Neural progenitor cell (in vitro differentiated cells): Measurements from ENCODE around the gene EXT2. TPM values are rescaled to one million over a fixed set of nuclear protein-coding genes. Genes with fewer than 3 reads are reported as not detected.
A peak's percentile ranks its signal among the peaks of the same experiment; 100 is the strongest.

ENCODE experiments used
- DNase-seq: peaks from one replicate; pipeline ENCODE4 v3.0.0-alpha.2; 2016; ENCODE audit warnings: low spot score
- H2AFZ ChIP-seq: fragments of 200-600 bp; sonication (generic); replicated peaks from 2 replicates; pipeline ENCODE4 v1.6.1; 2016; ENCODE audit warnings: antibody characterized with exemption
- H3F3A ChIP-seq: fragments of 200-600 bp; sonication (generic); 2 replicates; pipeline ENCODE4 v1.6.1; 2016; ENCODE audit warnings: antibody characterized with exemption, low read depth
- H3K27ac ChIP-seq: fragments of 200-600 bp; sonication (generic); 2 replicates; pipeline ENCODE4 v1.5.1; 2016; ENCODE audit warnings: mild to moderate bottlenecking
- H3K27me3 ChIP-seq: fragments of 200-600 bp; sonication (generic); 2 replicates; pipeline ENCODE4 v1.6.1; 2016; ENCODE audit warnings: mild to moderate bottlenecking, moderate library complexity
- H3K36me3 ChIP-seq: fragments of 200-600 bp; sonication (generic); 2 replicates; pipeline ENCODE4 v1.5.1; 2016
- H3K4me1 ChIP-seq: fragments of 200-600 bp; sonication (generic); 2 replicates; pipeline ENCODE4 v1.6.1; 2016; ENCODE audit warnings: mixed run types
- H3K4me2 ChIP-seq: fragments of 200-600 bp; sonication (generic); 2 replicates; pipeline ENCODE4 v1.6.1; 2016
- H3K4me3 ChIP-seq: fragments of 200-600 bp; sonication (generic); 2 replicates; pipeline ENCODE4 v1.5.1; 2016
- H3K79me2 ChIP-seq: fragments of 200-600 bp; sonication (generic); 2 replicates; pipeline ENCODE4 v1.6.1; 2016; ENCODE audit warnings: low read depth
- H3K9ac ChIP-seq: fragments of 200-600 bp; sonication (generic); 2 replicates; pipeline ENCODE4 v1.6.1; 2016
- H3K9me3 ChIP-seq: fragments of 200-600 bp; sonication (generic); 2 replicates; pipeline ENCODE4 v1.5.1; 2016; ENCODE audit warnings: low read depth
- H4K20me1 ChIP-seq: fragments of 200-600 bp; sonication (generic); 2 replicates; pipeline ENCODE4 v1.6.1; 2016; ENCODE audit warnings: low read depth
- H3K27ac Mint-ChIP-seq: 3 replicates; pipeline ENCODE4 v1.8.0; 2021; ENCODE audit warnings: mixed read lengths
- H3K27me3 Mint-ChIP-seq: 2 replicates; pipeline ENCODE4 v1.8.0; 2022; ENCODE audit warnings: low read depth, mild to moderate bottlenecking, inconsistent platforms, moderate library complexity, mixed read lengths; ENCODE audit not compliant: insufficient read depth
- H3K36me3 Mint-ChIP-seq: 3 replicates; pipeline ENCODE4 v1.8.0; 2021; ENCODE audit warnings: mixed read lengths
- H3K4me1 Mint-ChIP-seq: 3 replicates; pipeline ENCODE4 v1.8.0; 2021; ENCODE audit warnings: mixed read lengths
- H3K4me3 Mint-ChIP-seq: 3 replicates; pipeline ENCODE4 v1.8.0; 2021; ENCODE audit warnings: mild to moderate bottlenecking, moderate library complexity, mixed read lengths
- H3K9me3 Mint-ChIP-seq: 3 replicates; pipeline ENCODE4 v1.8.0; 2020; ENCODE audit warnings: mixed read lengths
- CTCF ChIP-seq: fragments of 200-600 bp; sonication (generic); IDR thresholded peaks from 2 replicates; pipeline ENCODE4 v1.5.1; 2017; ENCODE audit warnings: antibody characterized with exemption, mild to moderate bottlenecking
- EZH2 ChIP-seq: fragments of 200-600 bp; sonication (generic); IDR thresholded peaks from 2 replicates; pipeline ENCODE4 v1.6.1; 2017; ENCODE audit warnings: antibody characterized with exemption, mild to moderate bottlenecking, moderate library complexity
- EZH2phosphoT487 ChIP-seq: fragments of 200-600 bp; sonication (generic); IDR thresholded peaks from 2 replicates; pipeline ENCODE4 v1.6.1; 2017; ENCODE audit warnings: antibody characterized with exemption
- total RNA-seq: library from RNA; depleted of rRNA; stranded (reverse); fragments of >200 nt; gene quantifications from 2 replicates; pipeline ENCODE4 v1.2.3, GENCODE V29; 2015; ENCODE audit warnings: low replicate concordance

The EXT2 gene
- total RNA-seq, 1 donor from 2014 or later = 70.4 TPM

- Histone ChIP-seq H3F3A (no peaks in the 10 kb centered on the region), H3K27me3 (no peaks in the 10 kb centered on the region), H3K4me3 (no peak overlapping the region), H3K4me2 (peak overlapping the region; percentile 37), H2AFZ (no peak overlapping the region), H3K27ac (no peak overlapping the region), H3K79me2 (no peaks in the 10 kb centered on the region), H3K9me3 (no peaks in the 10 kb centered on the region), H4K20me1 (no peaks in the 10 kb centered on the region), H3K36me3 (no peaks in the 10 kb centered on the region), H3K9ac (no peak overlapping the region), H3K4me1 (peaks cover 30% of the 10 kb centered on the region)
- Mint-ChIP-seq H3K36me3 (no peaks in the 10 kb centered on the region), H3K4me3 (no peak overlapping the region), H3K27ac (no peak overlapping the region), H3K4me1 (peaks cover 34% of the 10 kb centered on the region), H3K27me3 (peaks cover 7% of the 10 kb centered on the region), H3K9me3 (no peaks in the 10 kb centered on the region)
- TF ChIP-seq EZH2phosphoT487 (no peak), CTCF (no peak), EZH2 (no peak)
- peak; percentile 34 for DNase-seq
These were observed 164.6 kb downstream of the EXT2 start for GRCh38 chr11:44260081-44260480.

- Histone ChIP-seq H3K79me2 (no peaks in the 10 kb centered on the region), H3K4me2 (no peak overlapping the region), H3K27me3 (no peaks in the 10 kb centered on the region), H3F3A (no peaks in the 10 kb centered on the region), H3K36me3 (no peaks in the 10 kb centered on the region), H3K27ac (no peak overlapping the region), H4K20me1 (no peaks in the 10 kb centered on the region), H3K9ac (no peak overlapping the region), H3K4me1 (peaks cover 30% of the 10 kb centered on the region), H2AFZ (no peak overlapping the region), H3K9me3 (no peaks in the 10 kb centered on the region), H3K4me3 (no peak overlapping the region)
- TF ChIP-seq EZH2phosphoT487 (no peak), CTCF (no peak), EZH2 (no peak)
- Mint-ChIP-seq H3K27me3 (peaks cover 7% of the 10 kb centered on the region), H3K4me1 (peaks cover 34% of the 10 kb centered on the region), H3K4me3 (no peak overlapping the region), H3K27ac (no peak overlapping the region), H3K9me3 (no peaks in the 10 kb centered on the region), H3K36me3 (no peaks in the 10 kb centered on the region)
- DNase-seq = no peak
These were observed 166.5 kb downstream of the EXT2 start for GRCh38 chr11:44261800-44262591.

- peaks cover 5% of the 10 kb centered on the region for H3K27me3 Mint-ChIP-seq
These were observed 168.4 kb downstream of the EXT2 start for GRCh38 chr11:44263738-44264437.

More at GRCh38 chr11:44263738-44264437, 168.4 kb downstream of the EXT2 start:
- Histone ChIP-seq H3F3A (no peaks in the 10 kb centered on the region), H3K9me3 (no peaks in the 10 kb centered on the region), H3K4me2 (no peak overlapping the region), H3K9ac (no peak overlapping the region), H4K20me1 (no peaks in the 10 kb centered on the region), H2AFZ (no peak overlapping the region), H3K79me2 (no peaks in the 10 kb centered on the region), H3K36me3 (no peaks in the 10 kb centered on the region), H3K4me3 (no peak overlapping the region), H3K27ac (no peak overlapping the region), H3K27me3 (no peaks in the 10 kb centered on the region), H3K4me1 (peaks cover 30% of the 10 kb centered on the region)
- Mint-ChIP-seq H3K36me3 (no peaks in the 10 kb centered on the region), H3K4me3 (no peak overlapping the region), H3K4me1 (peaks cover 34% of the 10 kb centered on the region), H3K27ac (no peak overlapping the region), H3K9me3 (no peaks in the 10 kb centered on the region)
- DNase-seq = no peak
- TF ChIP-seq CTCF = no peak
- no peak for TF ChIP-seq EZH2
- TF ChIP-seq EZH2phosphoT487 = no peak
